Skeletal muscle tissue (tissue), 2 donors: ENCODE data around the gene FRS2. TPM values are rescaled to one million over a fixed set of nuclear protein-coding genes. Genes with fewer than 3 reads are reported as not detected.
A peak's percentile ranks its signal among the peaks of the same experiment; 100 is the strongest.

ENCODE experiments used
- small RNA-seq: library from RNA; depleted of rRNA; stranded (forward); fragments of <200 nt; gene quantifications from one replicate; pipeline ENCODE3, GENCODE V24; 2014
- total RNA-seq: library from RNA; depleted of rRNA; stranded (reverse); fragments of >200 nt; gene quantifications from one replicate; pipeline ENCODE4 v1.2.3, GENCODE V29; 2014

FRS2 gene
- total RNA-seq, 1 donor from 2014 or later = 32.9 TPM

Small RNA genes within 50 kb of the gene (small RNA-seq; reads per million reads assigned to genes)
- gene MIR3913-1 = 0.56 reads per million, percentile 64 among the genes with 10 or more reads in this experiment

Other genes starting within 250 kb of the FRS2 start
- 35.5 TPM for gene CPSF6, start 230.8 kb upstream of the FRS2 start, total RNA-seq
- 34.4 TPM for gene LYZ, start 122.0 kb upstream of the FRS2 start, total RNA-seq
- gene YEATS4, start 110.6 kb upstream of the FRS2 start, total RNA-seq = 10.4 TPM
- 158 TPM for gene CCT2, start 115.1 kb downstream of the FRS2 start, total RNA-seq
- 0.52 TPM for gene LRRC10, start 140.5 kb downstream of the FRS2 start, total RNA-seq
- 45.4 TPM for gene BEST3, start 228.9 kb downstream of the FRS2 start, total RNA-seq